ENCODE data around the gene SYNE3.

GRCh38 chr14:95524706-95525512, 8.5 kb upstream of the SYNE3 start:
- no peak for TF ChIP-seq POLR2A (IDR thresholded peaks at IDR 0.05)
- TF ChIP-seq, protein P1, sequence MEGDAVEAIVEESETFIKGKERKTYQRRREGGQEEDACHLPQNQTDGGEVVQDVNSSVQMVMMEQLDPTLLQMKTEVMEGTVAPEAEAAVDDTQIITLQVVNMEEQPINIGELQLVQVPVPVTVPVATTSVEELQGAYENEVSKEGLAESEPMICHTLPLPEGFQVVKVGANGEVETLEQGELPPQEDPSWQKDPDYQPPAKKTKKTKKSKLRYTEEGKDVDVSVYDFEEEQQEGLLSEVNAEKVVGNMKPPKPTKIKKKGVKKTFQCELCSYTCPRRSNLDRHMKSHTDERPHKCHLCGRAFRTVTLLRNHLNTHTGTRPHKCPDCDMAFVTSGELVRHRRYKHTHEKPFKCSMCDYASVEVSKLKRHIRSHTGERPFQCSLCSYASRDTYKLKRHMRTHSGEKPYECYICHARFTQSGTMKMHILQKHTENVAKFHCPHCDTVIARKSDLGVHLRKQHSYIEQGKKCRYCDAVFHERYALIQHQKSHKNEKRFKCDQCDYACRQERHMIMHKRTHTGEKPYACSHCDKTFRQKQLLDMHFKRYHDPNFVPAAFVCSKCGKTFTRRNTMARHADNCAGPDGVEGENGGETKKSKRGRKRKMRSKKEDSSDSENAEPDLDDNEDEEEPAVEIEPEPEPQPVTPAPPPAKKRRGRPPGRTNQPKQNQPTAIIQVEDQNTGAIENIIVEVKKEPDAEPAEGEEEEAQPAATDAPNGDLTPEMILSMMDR (IDR thresholded peaks at IDR 0.05 in 4 of 5, conservative IDR thresholded peaks at IDR 0.05 in 1 of 5), result no peak

All from gastrocnemius medialis (tissue), 4 donors.